H1 (cell line): ENCODE measurements around the gene VIPR1. TPM values are rescaled to one million over a fixed set of nuclear protein-coding genes. Genes with fewer than 3 reads are reported as not detected.

ENCODE experiments used
- CTCF ChIA-PET: fragments of 300-600 bp; sonication (Branson Sonifier 250); formaldehyde crosslinking; loops from one replicate; lab custom pipeline; 2021; ENCODE audit not compliant: partially characterized antibody; lab: Charles Lee
- POLR2A ChIA-PET: fragments of 300-600 bp; sonication (Branson Sonifier 250); formaldehyde crosslinking; loops from one replicate; lab custom pipeline; 2021; ENCODE audit warnings: inconsistent platforms; ENCODE audit not compliant: partially characterized antibody; lab: Charles Lee
- DNase-seq, 2 experiments: peaks; one replicate each; pipeline versions ENCODE4 v3.0.0 to v3.0.0-alpha.2; 2010 to 2022; ENCODE audit warnings: low spot score in 2 of 2, low read depth in 1 of 2, mixed read lengths in 1 of 2
- FAIRE-seq: peaks from 2 replicates; lab custom pipeline; 2011; peaks lifted over from hg19 to GRCh38; lab: Jason Lieb, UNC
- H2AFZ ChIP-seq: 2 replicates; pipeline ENCODE4 v1.8.1; 2012; ENCODE audit warnings: low read length, inconsistent platforms
- H2AK5ac ChIP-seq: 2 replicates; pipeline ENCODE4 v1.6.1; 2013; ENCODE audit warnings: low read depth, low read length
- H2BK120ac ChIP-seq: replicated peaks from 2 replicates; pipeline ENCODE3; 2013; ENCODE audit warnings: low read depth, low read length, inconsistent platforms
- H2BK12ac ChIP-seq: 2 replicates; pipeline ENCODE4 v1.6.1; 2013; ENCODE audit warnings: low read depth, low read length
- H2BK15ac ChIP-seq: 2 replicates; pipeline ENCODE4 v1.6.1; 2013; ENCODE audit warnings: low read length
- H2BK20ac ChIP-seq: 2 replicates; pipeline ENCODE4 v1.6.1; 2013; ENCODE audit warnings: low read length
- H2BK5ac ChIP-seq: 2 replicates; pipeline ENCODE4 v1.6.1; 2013; ENCODE audit warnings: low read depth, low read length
- H3K14ac ChIP-seq: 2 replicates; pipeline ENCODE4 v1.6.1; 2013; ENCODE audit warnings: inconsistent platforms; ENCODE audit not compliant: insufficient read length
- H3K18ac ChIP-seq: 2 replicates; pipeline ENCODE4 v1.6.1; 2013; ENCODE audit warnings: low read length; ENCODE audit errors: extremely low read depth
- H3K23ac ChIP-seq: 2 replicates; pipeline ENCODE4 v1.6.1; 2013; ENCODE audit warnings: inconsistent platforms; ENCODE audit not compliant: insufficient read length
- H3K23me2 ChIP-seq: 2 replicates; pipeline ENCODE4 v1.6.1; 2013; ENCODE audit warnings: low read depth, low read length
- H3K27ac ChIP-seq: 2 replicates; pipeline ENCODE4 v1.6.1; 2011; ENCODE audit warnings: low read depth, low read length, inconsistent platforms
- H3K27me3 ChIP-seq, 4 experiments: replicated peaks in 1 of 4; 1 replicate in 1 of 4; 2 replicates in 3 of 4; pipeline versions ENCODE4 v1.6.1 to v1.8.1; 2011 to 2013; ENCODE audit warnings: low read length in 3 of 4, mild to moderate bottlenecking in 3 of 4, inconsistent platforms in 2 of 4, mixed read lengths in 2 of 4, moderate library complexity in 1 of 4; ENCODE audit not compliant: control insufficient read depth in 3 of 4, insufficient read depth in 3 of 4; ENCODE audit errors: extremely low read depth in 1 of 4
- H3K36me3 ChIP-seq, 4 experiments: 2 replicates each; pipeline versions ENCODE4 v1.6.1 to v1.8.1; 2011 to 2013; ENCODE audit warnings: mild to moderate bottlenecking in 4 of 4, low read length in 3 of 4, moderate library complexity in 2 of 4, control low read depth in 1 of 4, inconsistent platforms in 1 of 4; ENCODE audit not compliant: insufficient read depth in 4 of 4, control insufficient read depth in 2 of 4
- H3K4ac ChIP-seq: replicated peaks from 2 replicates; pipeline ENCODE3; 2013; ENCODE audit warnings: low read length, low read depth, mixed read lengths, inconsistent platforms; ENCODE audit not compliant: insufficient read length
- H3K4me1 ChIP-seq, 4 experiments: replicated peaks in 1 of 4; 1 replicate in 1 of 4; 2 replicates in 3 of 4; pipeline versions ENCODE4 v1.6.1 to v1.8.1; 2011 to 2013; ENCODE audit warnings: low read length in 3 of 4, inconsistent platforms in 2 of 4, mixed read lengths in 1 of 4; ENCODE audit not compliant: insufficient read depth in 4 of 4, control insufficient read depth in 3 of 4
- H3K4me2 ChIP-seq, 2 experiments: 2 replicates each; pipeline versions ENCODE4 v1.6.1 to v1.8.1; 2011 to 2013; ENCODE audit warnings: low read depth in 2 of 2, low read length in 2 of 2, control low read depth in 1 of 2, inconsistent platforms in 1 of 2, mild to moderate bottlenecking in 1 of 2; ENCODE audit not compliant: insufficient read depth in 1 of 2
- H3K4me3 ChIP-seq, 4 experiments: fragments of 200-600, 300-600 bp in 1 of 4; sonication (generic), shearing (Covaris generic), sonication (Bioruptor Twin) in 1 of 4; 2 replicates each; pipeline versions ENCODE4 v1.5.1 to v1.8.1; 2011 to 2016; ENCODE audit warnings: low read length in 4 of 4, low read depth in 3 of 4, control low read depth in 2 of 4, inconsistent platforms in 2 of 4, mild to moderate bottlenecking in 2 of 4, mixed read lengths in 1 of 4, moderate library complexity in 1 of 4; ENCODE audit not compliant: insufficient read depth in 2 of 4; ENCODE audit errors: extremely low read depth in 1 of 4
- H3K56ac ChIP-seq: replicated peaks from 2 replicates; pipeline ENCODE3; 2013; ENCODE audit warnings: low read depth, mild to moderate bottlenecking, mixed read lengths, low read length, inconsistent platforms; ENCODE audit not compliant: insufficient read length
- H3K79me1 ChIP-seq: 2 replicates; pipeline ENCODE4 v1.6.1; 2013; ENCODE audit warnings: low read depth, low read length, control low read depth
- H3K79me2 ChIP-seq, 2 experiments: 2 replicates each; pipeline versions ENCODE4 v1.6.1 to v1.8.1; 2012 to 2013; ENCODE audit warnings: low read length in 2 of 2, mild to moderate bottlenecking in 2 of 2, inconsistent platforms in 1 of 2; ENCODE audit not compliant: insufficient read depth in 2 of 2, control insufficient read depth in 1 of 2
- H3K9ac ChIP-seq, 4 experiments: replicated peaks in 1 of 4; 1 replicate in 1 of 4; 2 replicates in 3 of 4; pipeline versions ENCODE4 v1.6.1 to v1.8.1; 2011 to 2013; ENCODE audit warnings: low read depth in 3 of 4, low read length in 3 of 4, control low read depth in 2 of 4, mild to moderate bottlenecking in 2 of 4, moderate library complexity in 2 of 4, inconsistent platforms in 1 of 4; ENCODE audit errors: extremely low read depth in 1 of 4
- H3K9me3 ChIP-seq, 2 experiments: 2 replicates each; pipeline versions ENCODE4 v1.6.1 to v1.8.1; 2012 to 2013; ENCODE audit warnings: mild to moderate bottlenecking in 2 of 2, moderate library complexity in 2 of 2, control low read depth in 1 of 2, inconsistent platforms in 1 of 2, low read depth in 1 of 2, low read length in 1 of 2, mixed read lengths in 1 of 2; ENCODE audit not compliant: insufficient read depth in 2 of 2
- H4K20me1 ChIP-seq, 2 experiments: replicated peaks in 1 of 2; 2 replicates each; pipeline versions ENCODE3 to v1.8.1; 2011 to 2013; ENCODE audit warnings: inconsistent platforms in 2 of 2, low read length in 2 of 2, mild to moderate bottlenecking in 1 of 2; ENCODE audit not compliant: insufficient read depth in 2 of 2, control insufficient read depth in 1 of 2
- H4K5ac ChIP-seq: 2 replicates; pipeline ENCODE4 v1.6.1; 2013; ENCODE audit warnings: low read length, low read depth, mixed read lengths, inconsistent platforms; ENCODE audit not compliant: insufficient read length
- H4K8ac ChIP-seq: 2 replicates; pipeline ENCODE4 v1.8.0; 2013; ENCODE audit warnings: mild to moderate bottlenecking, moderate library complexity, low read length, inconsistent platforms; ENCODE audit not compliant: insufficient read depth; ENCODE audit errors: extremely low read depth
- H4K91ac ChIP-seq: replicated peaks from 2 replicates; pipeline ENCODE3; 2013; ENCODE audit warnings: low read length, mixed read lengths, inconsistent platforms; ENCODE audit not compliant: insufficient read length
- ASH2L ChIP-seq: fragments of 200-600, 300-600 bp; sonication (generic); IDR thresholded peaks from one replicate; pipeline ENCODE4 v1.7.1; 2017; ENCODE audit warnings: low read length
- FOSL1 ChIP-seq: IDR thresholded peaks from 2 replicates; pipeline ENCODE4 v1.6.1; 2011; ENCODE audit warnings: mild to moderate bottlenecking, low read depth, low read length, moderate library complexity; ENCODE audit not compliant: insufficient read depth
- JUN ChIP-seq: IDR thresholded peaks from 2 replicates; pipeline ENCODE4 v1.6.1; 2011; ENCODE audit warnings: low read depth, mild to moderate bottlenecking, improper control_type of control experiment, low read length
- JUND ChIP-seq: IDR thresholded peaks from 2 replicates; pipeline ENCODE4 v1.6.1; 2011; ENCODE audit warnings: mild to moderate bottlenecking, improper control_type of control experiment, low read length
- RNF2 ChIP-seq: fragments of 200-900, 300-1000 bp; sonication (generic); IDR thresholded peaks from 2 replicates; pipeline ENCODE4 v1.7.1; 2016; ENCODE audit warnings: borderline replicate concordance, low read depth, mild to moderate bottlenecking, antibody characterized with exemption, low read length; ENCODE audit not compliant: poor library complexity, severe bottlenecking; ENCODE audit errors: missing control alignments
- TEAD4 ChIP-seq: IDR thresholded peaks from 2 replicates; pipeline ENCODE4 v1.6.1; 2012; ENCODE audit warnings: low read depth, low read length, inconsistent platforms, mixed read lengths
- WGBS, 2 experiments: shearing (Covaris generic) in 1 of 2; methylation state at CpG; one replicate each; pipeline versions ENCODE4 v1.1.6 to v1.1.7; 2013 to 2015; ENCODE audit warnings: low lambda C conversion rate in 2 of 2, mixed read lengths in 2 of 2, inconsistent platforms in 1 of 2, low coverage in 1 of 2, missing lambda C conversion rate in 1 of 2; ENCODE audit not compliant: insufficient replicate concordance in 2 of 2, insufficient coverage in 1 of 2, insufficient read length in 1 of 2; ENCODE audit errors: extremely low coverage in 1 of 2, missing lambda C conversion rate in 1 of 2; 5-methylcytosine and 5-hydroxymethylcytosine counted together
- polyA plus RNA-seq, 7 experiments: library from polyadenylated mRNA; depleted of rRNA in 3 of 7; stranded (reverse) in 5 of 7; unstranded in 2 of 7; fragments of >200 nt in 5 of 7; fragments of 200-250 nt in 2 of 7; gene quantifications; 1 replicate in 5 of 7; 2 replicates in 1 of 7; 4 replicates in 1 of 7; pipeline versions ENCODE4 v1.2.1 to v1.2.3, GENCODE V29; 2011 to 2013; ENCODE audit warnings: missing spikeins in 2 of 7, mixed read lengths in 2 of 7
- total RNA-seq: library from RNA; stranded (reverse); fragmentation: NEBNext Ultra II Directional; extraction: Animal tissue kit (Norgen Biotek cat#: 25700); gene quantifications from 2 replicates; pipeline ENCODE4 v1.2.1, GENCODE V29; 2021
- TF ChIP-seq, protein P1 (sequence below): IDR thresholded peaks from 2 replicates; pipeline ENCODE4 v1.6.1; 2011; ENCODE audit warnings: low read depth, mild to moderate bottlenecking, low read length; ENCODE audit not compliant: insufficient read depth
- TF ChIP-seq, protein P2 (sequence below), 3 experiments: IDR thresholded peaks; 1 replicate in 2 of 3; 2 replicates in 1 of 3; pipeline versions ENCODE4 v1.5.1 to v1.6.1; 2011; ENCODE audit warnings: low read length in 3 of 3, mild to moderate bottlenecking in 3 of 3, inconsistent platforms in 2 of 3, low read depth in 1 of 3, moderate library complexity in 1 of 3; ENCODE audit not compliant: insufficient read depth in 1 of 3; ENCODE audit errors: control extremely low read depth in 1 of 3
- TF ChIP-seq, protein P3 (sequence below): IDR thresholded peaks from 2 replicates; pipeline ENCODE4 v1.6.1; 2012; ENCODE audit warnings: inconsistent platforms

VIPR1 gene
- total and polyA plus RNA-seq, 2 of the 8 experiments (the other 6 are each of a cell fraction or from before 2014, with no cell fraction given): 7.8 to 10.1 TPM

DNA sequence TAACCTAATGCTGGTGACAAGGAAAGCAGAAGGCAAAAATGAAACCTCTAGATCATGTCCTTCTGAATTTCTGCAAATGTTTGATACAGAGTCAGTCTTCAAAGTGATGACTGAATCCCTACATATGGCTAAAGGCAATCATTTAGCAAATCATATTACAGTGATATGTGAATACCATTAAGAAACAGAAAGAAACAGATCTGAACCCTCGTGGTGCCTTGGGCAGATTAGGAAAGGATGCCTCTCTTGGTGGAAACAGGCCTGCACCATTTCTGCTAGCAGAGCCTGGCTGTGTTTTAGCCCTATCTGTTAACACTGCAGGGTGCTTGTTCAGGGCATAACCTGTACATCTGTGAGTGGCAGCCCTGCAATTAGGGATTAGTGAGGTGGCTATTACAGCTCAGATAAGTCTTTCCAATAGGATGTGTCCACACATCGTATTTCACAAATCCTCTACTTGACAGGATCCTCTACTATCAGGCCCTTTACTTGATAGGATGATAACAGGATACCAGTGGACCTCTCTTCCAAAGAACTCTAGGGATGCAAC, 67.2 kb downstream of the VIPR1 start:
- no peak overlapping the region for H2BK12ac ChIP-seq
- H2BK15ac ChIP-seq: no peak overlapping the region
- H4K8ac ChIP-seq: no peak overlapping the region
- H2AK5ac ChIP-seq: no peak overlapping the region
- no peak for FAIRE-seq
- no peak overlapping the region for H4K5ac ChIP-seq
- no peak overlapping the region for H3K9ac ChIP-seq
- no peak for DNase-seq
- no peak overlapping the region for H3K27ac ChIP-seq
- peaks cover 3 to 9% of the 10 kb centered on the region in 2 experiments for H4K20me1 ChIP-seq
- no peak overlapping the region for H3K4me2 ChIP-seq
- peaks cover 0 to 31% (median 12%) of the 10 kb centered on the region in 4 experiments; a peak in 7 of 8 replicates for H3K36me3 ChIP-seq
- H3K14ac ChIP-seq: no peak overlapping the region
- H3K4ac ChIP-seq: no peak overlapping the region
- H3K79me2 ChIP-seq: peaks cover 0 to 24% of the 10 kb centered on the region in 2 experiments; a peak in 2 of 4 replicates
- H3K23me2 ChIP-seq: no peaks in the 10 kb centered on the region; the same call in 1 of the 2 replicates
- H3K23ac ChIP-seq: no peak overlapping the region
- peaks cover 0 to under 1% of the 10 kb centered on the region in 2 experiments; a peak in 1 of 4 replicates for H3K9me3 ChIP-seq
- H3K4me3 ChIP-seq: no peak overlapping the region
- ChIA-PET CTCF (interaction anchor here (3.7 kb wide), 1 partner anchor 44 kb away, joined by 20 read pairs; no protein-coding TSS in a partner anchor), POLR2A (no interaction called here)
- no peaks in the 10 kb centered on the region for H3K4me1 ChIP-seq
- H3K79me1 ChIP-seq: peaks cover 5% of the 10 kb centered on the region
- no peak overlapping the region for H2AFZ ChIP-seq
- no peak overlapping the region for H4K91ac ChIP-seq
- no peak overlapping the region for H3K56ac ChIP-seq
- H2BK20ac ChIP-seq: no peak overlapping the region
- no peaks in the 10 kb centered on the region for H3K27me3 ChIP-seq
- no peak overlapping the region for H2BK120ac ChIP-seq
- 93% methylated on average over 2 of the region's 2 CpGs; no CpG with 5 or more reads in 1 of the 2 experiments for WGBS, 2 experiments
- no peak overlapping the region for H2BK5ac ChIP-seq
- no peak overlapping the region for H3K18ac ChIP-seq
- TF ChIP-seq JUND (no peak), JUN (no peak), TEAD4 (no peak), RNF2 (no peak), FOSL1 (no peak), ASH2L (no peak)
- TF ChIP-seq, protein P1, sequence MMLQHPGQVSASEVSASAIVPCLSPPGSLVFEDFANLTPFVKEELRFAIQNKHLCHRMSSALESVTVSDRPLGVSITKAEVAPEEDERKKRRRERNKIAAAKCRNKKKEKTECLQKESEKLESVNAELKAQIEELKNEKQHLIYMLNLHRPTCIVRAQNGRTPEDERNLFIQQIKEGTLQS: no peak
- TF ChIP-seq, protein P2, sequence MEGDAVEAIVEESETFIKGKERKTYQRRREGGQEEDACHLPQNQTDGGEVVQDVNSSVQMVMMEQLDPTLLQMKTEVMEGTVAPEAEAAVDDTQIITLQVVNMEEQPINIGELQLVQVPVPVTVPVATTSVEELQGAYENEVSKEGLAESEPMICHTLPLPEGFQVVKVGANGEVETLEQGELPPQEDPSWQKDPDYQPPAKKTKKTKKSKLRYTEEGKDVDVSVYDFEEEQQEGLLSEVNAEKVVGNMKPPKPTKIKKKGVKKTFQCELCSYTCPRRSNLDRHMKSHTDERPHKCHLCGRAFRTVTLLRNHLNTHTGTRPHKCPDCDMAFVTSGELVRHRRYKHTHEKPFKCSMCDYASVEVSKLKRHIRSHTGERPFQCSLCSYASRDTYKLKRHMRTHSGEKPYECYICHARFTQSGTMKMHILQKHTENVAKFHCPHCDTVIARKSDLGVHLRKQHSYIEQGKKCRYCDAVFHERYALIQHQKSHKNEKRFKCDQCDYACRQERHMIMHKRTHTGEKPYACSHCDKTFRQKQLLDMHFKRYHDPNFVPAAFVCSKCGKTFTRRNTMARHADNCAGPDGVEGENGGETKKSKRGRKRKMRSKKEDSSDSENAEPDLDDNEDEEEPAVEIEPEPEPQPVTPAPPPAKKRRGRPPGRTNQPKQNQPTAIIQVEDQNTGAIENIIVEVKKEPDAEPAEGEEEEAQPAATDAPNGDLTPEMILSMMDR (IDR thresholded peaks at IDR 0.05; ENCODE audit: control extremely low read depth in 1 of 3, insufficient read depth in 1 of 3, low read depth in 1 of 3, low read length in 3 of 3): no peak
- TF ChIP-seq, protein P3, sequence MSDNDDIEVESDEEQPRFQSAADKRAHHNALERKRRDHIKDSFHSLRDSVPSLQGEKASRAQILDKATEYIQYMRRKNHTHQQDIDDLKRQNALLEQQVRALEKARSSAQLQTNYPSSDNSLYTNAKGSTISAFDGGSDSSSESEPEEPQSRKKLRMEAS: no peak
